OCI-M1 (cell line): Measurements from ENCODE around the gene FBXO40.
"Not testable (repeated sequence)": the region's sequence is repeated elsewhere in the genome, so short reads cannot be mapped to it uniquely, and the experiment has no call there.

ENCODE experiments used
- DNase-seq: peaks from one replicate; lab custom pipeline; 2025; lab: John Stamatoyannopoulos, UW

Gene FBXO40, protein sequence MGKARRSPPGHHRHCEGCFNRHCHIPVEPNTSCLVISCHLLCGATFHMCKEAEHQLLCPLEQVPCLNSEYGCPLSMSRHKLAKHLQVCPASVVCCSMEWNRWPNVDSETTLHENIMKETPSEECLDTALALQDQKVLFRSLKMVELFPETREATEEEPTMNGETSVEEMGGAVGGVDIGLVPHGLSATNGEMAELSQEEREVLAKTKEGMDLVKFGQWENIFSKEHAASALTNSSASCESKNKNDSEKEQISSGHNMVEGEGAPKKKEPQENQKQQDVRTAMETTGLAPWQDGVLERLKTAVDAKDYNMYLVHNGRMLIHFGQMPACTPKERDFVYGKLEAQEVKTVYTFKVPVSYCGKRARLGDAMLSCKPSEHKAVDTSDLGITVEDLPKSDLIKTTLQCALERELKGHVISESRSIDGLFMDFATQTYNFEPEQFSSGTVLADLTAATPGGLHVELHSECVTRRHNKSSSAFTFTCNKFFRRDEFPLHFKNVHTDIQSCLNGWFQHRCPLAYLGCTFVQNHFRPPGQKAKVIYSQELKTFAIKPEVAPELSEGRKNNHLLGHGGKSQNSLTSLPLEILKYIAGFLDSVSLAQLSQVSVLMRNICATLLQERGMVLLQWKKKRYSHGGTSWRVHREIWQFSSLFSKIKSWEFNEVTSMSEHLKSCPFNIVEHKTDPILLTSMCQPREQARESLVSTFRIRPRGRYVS

GRCh38 chr3:121592856-121593702, at the start of gene FBXO40:
TSS of gene FBXO40 (plus strand) at chr3:121593379. CDS start at chr3:121620576, 27,197 bp downstream.
- DNase-seq: no peak

DNA sequence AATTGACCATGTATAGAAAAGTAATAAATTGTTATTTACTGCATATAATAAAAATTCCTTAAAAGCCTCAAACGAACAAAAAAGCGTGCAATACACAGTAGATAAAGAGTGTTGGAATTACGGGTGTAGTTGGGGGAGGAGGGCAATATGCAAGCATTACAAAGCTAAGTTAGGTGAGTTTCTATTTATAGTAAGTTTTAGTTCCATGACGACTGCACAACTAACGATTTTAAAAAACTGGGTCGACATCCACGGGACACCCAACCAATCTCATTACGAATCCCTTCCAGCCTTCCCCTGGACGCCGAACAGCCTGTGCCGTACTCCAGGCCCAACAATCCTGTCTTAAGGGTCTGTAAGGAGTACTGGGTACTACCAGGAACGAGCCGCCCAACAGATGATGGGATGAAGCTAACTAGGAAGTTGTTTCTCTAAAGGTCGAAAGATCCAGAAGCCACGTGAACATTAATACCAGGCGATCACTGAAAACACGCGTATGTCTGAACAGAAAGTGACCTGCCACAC, 48.1 kb upstream of the FBXO40 start:
- peak; percentile 61 for DNase-seq

- peak; percentile 97 for DNase-seq
These were observed 47.4 kb upstream of the FBXO40 start, which contains the start of gene POLQ for GRCh38 chr3:121545574-121546455. TSS of gene POLQ (minus strand) at chr3:121545988. CDS start at chr3:121545877, 111 bp downstream.

DNA sequence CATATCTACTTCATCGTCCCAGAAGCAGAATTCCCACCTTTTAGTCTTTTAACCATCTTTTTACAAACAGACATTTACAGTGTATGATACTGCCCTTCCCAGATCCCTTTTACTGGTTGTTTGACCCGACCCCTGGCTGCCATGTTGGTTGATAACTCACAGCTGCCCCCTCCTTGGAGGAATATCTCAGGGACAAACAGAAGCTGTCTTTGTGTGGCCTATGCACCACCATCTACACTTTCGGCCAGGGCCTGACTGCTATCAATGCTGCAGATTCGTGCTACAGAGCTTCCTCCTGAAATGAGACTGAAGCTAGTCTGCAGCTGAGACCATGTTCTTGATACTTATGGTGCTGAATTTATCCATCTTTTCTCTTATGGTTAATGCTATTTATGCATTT, 40.8 kb upstream of the FBXO40 start:
- peak; percentile 54 for DNase-seq

- peak; percentile 49 for DNase-seq
These were observed 40.4 kb upstream of the FBXO40 start for GRCh38 chr3:121552797-121553196.

- DNase-seq: no peak
These were observed 35.7 kb upstream of the FBXO40 start for GRCh38 chr3:121557426-121557934.

DNA sequence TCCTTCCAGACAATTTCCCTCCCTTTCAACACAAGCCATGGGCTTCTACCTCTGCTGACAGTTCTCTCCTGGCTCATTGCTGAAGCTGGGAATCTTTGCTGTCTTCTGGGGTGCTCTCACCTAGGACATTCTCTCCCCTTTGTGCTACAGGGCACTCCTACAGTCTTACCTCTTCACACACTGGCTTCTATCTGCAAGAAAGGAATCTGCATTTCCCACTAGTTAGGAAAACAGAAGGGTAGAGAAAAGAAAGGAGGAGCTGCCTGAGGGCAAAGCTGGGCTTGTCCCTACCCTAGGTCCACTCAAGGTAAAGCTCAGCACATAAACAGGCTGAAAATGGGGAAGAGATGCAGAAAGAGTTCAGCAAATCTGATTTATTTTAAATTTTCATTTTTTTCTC, 31.0 kb upstream of the FBXO40 start:
- DNase-seq: no peak

GRCh38 chr3:121566773-121567172, 26.4 kb upstream of the FBXO40 start:
- DNase-seq: no peak

DNA sequence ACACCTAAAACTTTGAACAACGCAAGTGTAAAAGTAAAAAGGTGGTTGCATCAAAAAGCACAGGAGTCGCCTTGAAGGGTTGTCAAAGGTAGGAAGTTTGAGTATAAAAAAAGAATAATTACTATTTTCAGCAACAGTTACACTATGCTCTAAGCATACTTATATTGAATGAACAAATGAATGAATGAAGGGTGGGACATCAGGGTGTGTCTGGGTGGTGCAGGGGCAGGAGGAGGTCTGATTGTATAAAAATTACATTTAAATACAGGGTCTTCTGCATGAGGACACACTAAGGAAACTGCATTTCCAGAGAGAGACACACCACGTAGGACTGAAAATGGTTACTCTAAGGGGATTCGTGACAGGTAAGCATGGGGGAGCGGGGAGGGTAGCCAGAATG, 25.5 kb upstream of the FBXO40 start, which contains the start of gene ARGFX:
TSS of gene ARGFX (plus strand) at position 301 of the 400 bp plus-strand sequence. CDS start 2,765 bp downstream, outside the sequence.
- no peak for DNase-seq

DNA sequence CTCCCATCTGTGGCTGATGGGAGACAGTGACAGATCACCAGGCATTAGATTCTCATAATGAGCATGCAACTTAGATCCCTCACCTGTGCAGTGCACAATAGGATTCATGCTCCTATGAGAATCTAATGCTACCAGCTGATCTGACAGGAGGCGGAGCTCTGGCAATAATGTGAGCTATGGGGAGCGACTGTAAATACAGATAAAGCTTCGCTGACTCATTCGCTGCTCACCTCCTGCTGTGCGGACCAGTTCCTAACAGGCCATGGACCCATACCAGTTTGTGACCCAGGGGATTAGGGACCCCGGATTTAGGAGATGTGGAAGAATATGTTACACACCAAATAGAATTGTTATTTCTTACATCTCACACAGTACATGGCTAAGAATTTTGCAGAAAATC, 18.7 kb upstream of the FBXO40 start:
- DNase-seq: peak; percentile 82

- no peak for DNase-seq
These were observed 11.5 kb upstream of the FBXO40 start for GRCh38 chr3:121581691-121582090.

- DNase-seq: no peak
These were observed 8.8 kb upstream of the FBXO40 start for GRCh38 chr3:121584418-121584817.

DNA sequence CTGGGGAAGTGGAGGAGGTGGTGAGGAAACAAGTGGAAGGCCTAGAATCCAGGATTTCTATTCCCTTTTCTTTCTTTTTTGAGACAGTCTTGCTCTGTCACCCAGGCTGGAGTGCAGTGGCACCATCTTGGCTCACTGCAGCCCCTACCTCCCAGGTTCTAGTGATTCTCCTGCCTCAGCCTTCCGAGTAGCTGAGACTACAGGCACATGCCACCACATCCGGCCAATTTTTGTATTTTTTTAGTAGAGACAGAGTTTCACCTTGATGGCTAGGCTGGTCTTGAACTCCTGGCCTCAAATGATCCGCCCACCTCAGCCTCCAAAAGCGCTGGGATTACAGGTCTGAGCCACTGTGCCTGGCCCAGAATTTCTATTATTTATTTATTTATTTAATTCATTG, 627 bp downstream of the FBXO40 start:
- not testable (repeated sequence) for DNase-seq

GRCh38 chr3:121594850-121595249, 1.7 kb downstream of the FBXO40 start:
- DNase-seq: no peak

DNA sequence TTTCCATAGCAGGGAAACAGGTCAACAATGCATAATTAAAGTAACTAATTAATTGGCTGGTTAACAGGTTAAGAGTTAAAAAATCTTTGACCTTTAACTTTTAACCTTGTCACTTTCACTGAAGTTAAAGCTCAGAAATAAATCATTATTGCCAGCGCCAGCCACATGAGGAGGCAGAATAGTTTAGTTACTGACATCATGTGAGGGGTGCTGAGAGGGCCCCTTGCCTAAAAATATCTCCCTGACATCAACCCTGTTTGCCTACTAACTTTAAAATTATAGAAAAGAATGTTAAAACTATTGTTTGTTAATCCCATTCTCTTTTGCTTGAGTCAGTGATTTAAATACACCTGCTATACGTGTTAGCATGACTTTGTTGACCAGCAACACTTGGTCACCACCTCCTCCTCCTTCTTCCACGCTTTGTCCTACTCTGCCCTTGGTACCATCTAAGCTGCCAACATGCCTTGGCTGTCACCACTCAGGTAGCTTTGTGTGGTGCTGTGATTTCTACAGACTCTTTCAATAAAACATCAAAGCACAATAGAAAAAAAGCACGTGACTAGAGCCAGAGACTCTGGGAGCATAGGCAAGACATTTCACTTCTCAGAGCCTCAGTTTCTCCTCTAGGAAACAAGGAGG, 2.7 kb downstream of the FBXO40 start:
- DNase-seq: no peak

- DNase-seq: no peak
These were observed 5.4 kb downstream of the FBXO40 start for GRCh38 chr3:121598564-121598963.

DNA sequence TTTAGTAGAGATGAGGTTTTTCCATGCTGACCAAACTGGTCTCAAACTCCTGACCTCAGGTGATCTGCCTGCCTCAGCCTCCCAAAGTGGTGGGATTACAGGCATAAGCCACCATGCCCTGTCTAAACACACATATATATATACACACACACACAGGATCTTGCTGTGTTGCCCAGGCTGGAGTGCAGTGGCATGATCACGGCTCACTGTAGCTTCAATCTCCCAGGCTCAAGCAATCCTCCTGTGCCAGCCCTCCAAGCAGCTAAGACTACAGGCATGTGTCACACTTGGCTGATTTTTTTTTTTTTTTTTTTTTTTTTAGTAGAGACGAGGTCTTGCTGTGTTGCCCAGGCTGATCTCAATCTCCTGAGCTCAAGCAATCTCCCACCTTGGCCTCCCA, 6.7 kb downstream of the FBXO40 start:
- DNase-seq: not testable (repeated sequence)

GRCh38 chr3:121601212-121601812, 8.1 kb downstream of the FBXO40 start:
- peak; percentile 40 for DNase-seq

GRCh38 chr3:121604759-121605158, 11.6 kb downstream of the FBXO40 start:
- no peak for DNase-seq

DNA sequence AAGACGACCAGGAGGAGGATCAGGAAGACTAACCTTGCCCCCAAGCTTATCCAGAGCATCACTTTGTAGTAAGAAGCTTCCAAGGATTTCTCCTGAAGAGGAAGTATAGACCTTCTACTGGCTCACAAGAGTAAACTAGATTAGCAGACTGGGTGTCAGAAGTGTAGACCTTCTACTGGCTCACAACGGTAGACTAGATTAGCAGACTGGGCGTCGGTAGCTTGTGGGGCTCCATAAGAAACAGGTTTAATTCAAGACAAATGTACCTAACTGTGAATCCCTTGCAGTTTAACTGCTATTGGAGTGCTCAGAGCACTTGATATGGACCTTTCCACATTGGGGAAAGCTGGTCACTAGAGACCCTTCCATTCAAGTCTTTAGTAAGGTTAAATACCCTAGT, 12.9 kb downstream of the FBXO40 start:
- peak; percentile 17 for DNase-seq
